T-cell (primary cell): ENCODE results near the gene REM2. TPM values are rescaled to one million over a fixed set of nuclear protein-coding genes. Genes with fewer than 3 reads are reported as not detected.

ENCODE experiments used
- ATAC-seq, 4 experiments: fragments of 200-7000 bp in 3 of 4; fragments of 150-1000 bp in 1 of 4; cut with Tn5 transposase; replicated peaks in 1 of 4; 1 replicate in 3 of 4; 2 replicates in 1 of 4; pipeline ENCODE4 v1.10.0; 2021; ENCODE audit warnings: moderate library complexity in 3 of 4, mild to moderate bottlenecking in 2 of 4, moderate number of reproducible peaks in 1 of 4
- CTCF ChIA-PET, 2 donors: fragments of 300-600 bp; sonication (Branson Sonifier 250); formaldehyde crosslinking; loops; one replicate each; lab custom pipeline; 2022; ENCODE audit warnings: antibody characterized with exemption in 2 of 2; lab: Charles Lee
- POLR2A ChIA-PET, 2 donors: fragments of 300-600 bp; sonication (Branson Sonifier 250); formaldehyde crosslinking; loops; one replicate each; lab custom pipeline; 2022; ENCODE audit warnings: antibody characterized with exemption in 2 of 2; lab: Charles Lee
- DNase-seq, 35 experiments: peaks; one replicate each; pipeline versions ENCODE4 v3.0.0 to v3.0.0-alpha.2; 2013 to 2023
- H3K27ac ChIP-seq: one replicate; pipeline ENCODE4 v1.5.1; 2013; ENCODE audit warnings: low read length
- H3K27me3 ChIP-seq, 2 experiments: replicated peaks in 1 of 2; 1 replicate in 1 of 2; 2 replicates in 1 of 2; pipeline versions ENCODE4 v1.6.1 to v1.7.0; 2013; ENCODE audit warnings: low read length in 1 of 2, mixed read lengths in 1 of 2; ENCODE audit not compliant: control insufficient read depth in 2 of 2, insufficient read depth in 2 of 2; ENCODE audit errors: extremely low read depth in 1 of 2
- H3K36me3 ChIP-seq, 2 donors: 1 replicate in 1 of 2; 2 replicates in 1 of 2; pipeline versions ENCODE4 v1.6.1 to v1.7.0; 2013; ENCODE audit warnings: low read length in 1 of 2; ENCODE audit not compliant: control insufficient read depth in 2 of 2, insufficient read depth in 1 of 2; ENCODE audit errors: extremely low read depth in 1 of 2
- H3K4me1 ChIP-seq, 2 experiments: 1 replicate in 1 of 2; 2 replicates in 1 of 2; pipeline versions ENCODE4 v1.6.1 to v1.7.0; 2013; ENCODE audit warnings: low read length in 2 of 2, mixed read lengths in 1 of 2; ENCODE audit not compliant: insufficient read depth in 2 of 2, control insufficient read depth in 1 of 2; ENCODE audit errors: extremely low read depth in 1 of 2
- H3K4me3 ChIP-seq, 2 donors: 1 replicate in 1 of 2; 2 replicates in 1 of 2; pipeline versions ENCODE4 v1.5.1 to v1.7.0; 2013; ENCODE audit warnings: mild to moderate bottlenecking in 2 of 2, low read length in 1 of 2, moderate library complexity in 1 of 2; ENCODE audit not compliant: control insufficient read depth in 1 of 2; ENCODE audit errors: extremely low read depth in 1 of 2
- H3K9me3 ChIP-seq: 2 replicates; pipeline ENCODE4 v1.7.0; 2013
- H3K27ac Mint-ChIP-seq, 2 donors: one replicate each; pipeline ENCODE4 v1.8.0; 2020 to 2021; ENCODE audit warnings: mild to moderate bottlenecking in 2 of 2, mixed read lengths in 2 of 2
- H3K27me3 Mint-ChIP-seq, 2 donors: one replicate each; pipeline ENCODE4 v1.8.0; 2021 to 2022; ENCODE audit warnings: mixed read lengths in 2 of 2
- H3K36me3 Mint-ChIP-seq: one replicate; pipeline ENCODE4 v1.8.0; 2021; ENCODE audit warnings: mixed read lengths
- H3K4me1 Mint-ChIP-seq, 3 donors: one replicate each; pipeline ENCODE4 v1.8.0; 2020 to 2022; ENCODE audit warnings: mixed read lengths in 3 of 3, mild to moderate bottlenecking in 1 of 3
- H3K4me3 Mint-ChIP-seq, 3 donors: one replicate each; pipeline ENCODE4 v1.8.0; 2020 to 2022; ENCODE audit warnings: mild to moderate bottlenecking in 3 of 3, mixed read lengths in 3 of 3, moderate library complexity in 3 of 3
- H3K9me3 Mint-ChIP-seq, 3 donors: one replicate each; pipeline ENCODE4 v1.8.0; 2020 to 2022; ENCODE audit warnings: mixed read lengths in 3 of 3
- WGBS: methylation state at CpG from one replicate; pipeline ENCODE4 v1.1.5; 2013; ENCODE audit warnings: missing lambda C conversion rate; ENCODE audit not compliant: insufficient coverage; 5-methylcytosine and 5-hydroxymethylcytosine counted together
- total RNA-seq, 35 experiments: library from RNA in 6 of 35; stranded (reverse) in 6 of 35; fragments of 120-200 nt in 1 of 35; gene quantifications; one replicate each; pipeline versions ENCODE4 v1.2.1 to v1.2.4 and lab custom pipeline; 2013 to 2026

REM2 gene
- total RNA-seq, 5 donors from 2014 or later (not counting 1 experiment from before 2014, with no cell fraction given) = 4.1 to 10.6 (median 6.2) TPM

GRCh38 chr14:22884076-22884737 lies 1.2 kb downstream of the REM2 start:
- Histone ChIP-seq H3K4me3 (no peak overlapping the region), H3K27ac (no peak overlapping the region), H3K9me3 (no peaks in the 10 kb centered on the region), H3K4me1 (peaks cover 17 to 50% of the 10 kb centered on the region in 2 experiments), H3K27me3 (no peaks in the 10 kb centered on the region), H3K36me3 (peaks cover 0 to 3% of the 10 kb centered on the region in 2 donors)
- Mint-ChIP-seq H3K4me1 (peaks cover 48 to 58% (median 53%) of the 10 kb centered on the region in 3 donors), H3K9me3 (no peaks in the 10 kb centered on the region), H3K27me3 (no peaks in the 10 kb centered on the region), H3K4me3 (no peak overlapping the region), H3K27ac (peak overlapping the region; percentile 52 to 80), H3K36me3 (peaks cover 3% of the 10 kb centered on the region)
- DNase-seq = no peak
- 78% methylated on average over 5 of the region's 7 CpGs for WGBS
- CTCF ChIA-PET = interaction anchor here (0.8 to 2.0 kb wide), 5 partner anchors 11 to 314 kb away, joined by 3 to 7 read pairs (median 4); partner anchors contain the start of gene RBM23 (in 1 of the 2)
- POLR2A ChIA-PET = no interaction called here
- no peak for ATAC-seq

GRCh38 chr14:22884738-22885523 lies 1.9 kb downstream of the REM2 start:
- 95% methylated on average over 9 of the region's 11 CpGs for WGBS
- Histone ChIP-seq H3K4me3 (no peak overlapping the region), H3K27ac (no peak overlapping the region), H3K36me3 (no peaks in the 10 kb centered on the region), H3K9me3 (no peaks in the 10 kb centered on the region), H3K4me1 (peaks cover 20 to 58% of the 10 kb centered on the region in 2 experiments), H3K27me3 (no peaks in the 10 kb centered on the region)
- H3K4me1 Mint-ChIP-seq = peaks cover 53 to 66% (median 60%) of the 10 kb centered on the region in 3 donors
- H3K27ac Mint-ChIP-seq = peak overlapping the region; percentile 64 to 70
- ChIA-PET POLR2A (interaction anchor here in 1 of 2 donors (0.6 to 1.0 kb wide), 2 partner anchors 31 to 1195 kb away, joined by 3 read pairs; no protein-coding TSS in a partner anchor), CTCF (interaction anchor here (0.8 to 2.0 kb wide), 6 partner anchors 12 to 34 kb away, joined by 3 to 28 read pairs (median 6); partner anchors contain the start of genes LRP10 (in 1 of the 2) and RBM23 (in 1 of the 2))
- no peaks in the 10 kb centered on the region for H3K9me3 Mint-ChIP-seq
- H3K36me3 Mint-ChIP-seq = no peaks in the 10 kb centered on the region
- no peak for ATAC-seq
- peak overlapping the region; percentile 35 to 88 (median 87) for H3K4me3 Mint-ChIP-seq
- no peaks in the 10 kb centered on the region for H3K27me3 Mint-ChIP-seq
- no peak for DNase-seq

GRCh38 chr14:22885975-22886374 lies 3.0 kb downstream of the REM2 start:
- peak overlapping the region in 1 of 2 donors; percentile 60 for H3K4me3 ChIP-seq
- no peaks in the 10 kb centered on the region for H3K36me3 ChIP-seq
- CTCF ChIA-PET = interaction anchor here (0.6 to 2.0 kb wide), 8 partner anchors 13 to 316 kb away, joined by 3 to 28 read pairs (median 4); partner anchors contain the start of genes LRP10 (in 1 of the 2) and OXA1L (in 1 of the 2)
- Mint-ChIP-seq H3K4me3 (peak overlapping the region; percentile 87 to 90 (median 88)), H3K4me1 (peaks cover 57 to 72% (median 67%) of the 10 kb centered on the region in 3 donors), H3K27ac (peak overlapping the region; percentile 79 to 82), H3K27me3 (no peaks in the 10 kb centered on the region), H3K36me3 (no peaks in the 10 kb centered on the region), H3K9me3 (no peaks in the 10 kb centered on the region)
- ATAC-seq = no peak
- peaks cover 22 to 60% of the 10 kb centered on the region in 2 experiments for H3K4me1 ChIP-seq
- no peaks in the 10 kb centered on the region for H3K27me3 ChIP-seq
- H3K27ac ChIP-seq = no peak overlapping the region
- DNase-seq = no peak
- POLR2A ChIA-PET = interaction anchor here in 1 of 2 donors (1.0 kb wide), 1 partner anchor 30 kb away, joined by 3 read pairs; no protein-coding TSS in a partner anchor
- WGBS = 97% methylated on average over 14 of the region's 21 CpGs
- no peaks in the 10 kb centered on the region for H3K9me3 ChIP-seq

- WGBS = under 1% methylated on average over 67 of the region's 77 CpGs
- Histone ChIP-seq H3K9me3 (no peaks in the 10 kb centered on the region), H3K4me1 (peaks cover 22 to 60% of the 10 kb centered on the region in 2 experiments), H3K4me3 (peak overlapping the region; percentile 60 to 65), H3K27me3 (no peaks in the 10 kb centered on the region), H3K27ac (peak overlapping the region; percentile 67), H3K36me3 (no peaks in the 10 kb centered on the region)
- Mint-ChIP-seq H3K36me3 (no peaks in the 10 kb centered on the region), H3K27me3 (no peaks in the 10 kb centered on the region), H3K4me1 (peaks cover 57 to 72% (median 65%) of the 10 kb centered on the region in 3 donors), H3K4me3 (peak overlapping the region; percentile 87 to 90 (median 88)), H3K9me3 (no peaks in the 10 kb centered on the region), H3K27ac (peak overlapping the region; percentile 94 to 96)
- POLR2A ChIA-PET = interaction anchor here (0.7 kb wide), 2 partner anchors 14 kb away, joined by 4 read pairs; no protein-coding TSS in a partner anchor
- ATAC-seq = peak; percentile 69 to 76 (median 74)
- peak; percentile 48 to 80 (median 62) for DNase-seq
- CTCF ChIA-PET = interaction anchor here (0.6 to 2.0 kb wide), 12 partner anchors 10 to 330 kb away, joined by 3 to 28 read pairs (median 4); partner anchors contain the start of genes LRP10 (in 1 of the 2) and OXA1L (in 1 of the 2)
These were observed 3.7 kb downstream of the REM2 start for GRCh38 chr14:22886500-22887259.

- Mint-ChIP-seq H3K36me3 (no peaks in the 10 kb centered on the region), H3K4me1 (peaks cover 57 to 68% (median 59%) of the 10 kb centered on the region in 3 donors), H3K27me3 (no peaks in the 10 kb centered on the region), H3K4me3 (peak overlapping the region; percentile 87 to 90 (median 88)), H3K27ac (peak overlapping the region; percentile 94 to 96), H3K9me3 (no peaks in the 10 kb centered on the region)
- peaks cover 22 to 59% of the 10 kb centered on the region in 2 experiments for H3K4me1 ChIP-seq
- ChIA-PET CTCF (interaction anchor here (1.0 to 2.2 kb wide), 9 partner anchors 13 to 331 kb away, joined by 3 to 35 read pairs (median 4); partner anchors contain the start of gene LRP10 (in 1 of the 2)), POLR2A (interaction anchor here in 1 of 2 donors (0.7 kb wide), 1 partner anchor 13 kb away, joined by 4 read pairs; no protein-coding TSS in a partner anchor)
- peak in 18 of 35 experiments; percentile 2 to 68 (median 18) for DNase-seq
- H3K9me3 ChIP-seq = no peaks in the 10 kb centered on the region
- ATAC-seq = peak; percentile 13 to 52 (median 20)
- no peaks in the 10 kb centered on the region for H3K27me3 ChIP-seq
- 11% methylated on average over 5 of the region's 11 CpGs for WGBS
- peak overlapping the region; percentile 67 for H3K27ac ChIP-seq
- H3K4me3 ChIP-seq = peak overlapping the region; percentile 60 to 65
- no peaks in the 10 kb centered on the region for H3K36me3 ChIP-seq
These were observed 4.4 kb downstream of the REM2 start for GRCh38 chr14:22887260-22887989.
